Right lobe of liver (tissue), 6 donors: ENCODE data around the gene C2orf80. TPM values are rescaled to one million over a fixed set of nuclear protein-coding genes. Genes with fewer than 3 reads are reported as not detected.

Experiments
- ATAC-seq, 4 donors: fragments of 200-7000 bp; cut with Tn5 transposase; one replicate each; pipeline ENCODE4 v1.9.1; 2020; ENCODE audit warnings: mild to moderate bottlenecking in 4 of 4, moderate library complexity in 4 of 4
- DNase-seq, 3 donors: peaks; one replicate each; pipeline ENCODE4 v3.0.0-alpha.2; 2020
- H3K27ac ChIP-seq, 3 donors: fragments of 200-600 bp; one replicate each; pipeline ENCODE4 v1.8.0; 2022
- H3K27me3 ChIP-seq, 2 donors: fragments of 200-600 bp; one replicate each; pipeline ENCODE4 v1.8.0; 2022
- H3K36me3 ChIP-seq, 4 donors: fragments of 200-600 bp; sonication (generic) in 1 of 4; one replicate each; pipeline versions ENCODE4 v1.5.1 to v1.8.0; 2017 to 2022; ENCODE audit warnings: control low read depth in 1 of 4
- H3K4me1 ChIP-seq, 4 donors: fragments of 200-600 bp; sonication (generic) in 1 of 4; one replicate each; pipeline versions ENCODE4 v1.5.1 to v1.8.0; 2017 to 2022; ENCODE audit warnings: control low read depth in 1 of 4
- H3K4me3 ChIP-seq, 3 donors: fragments of 200-600 bp; one replicate each; pipeline ENCODE4 v1.8.0; 2022
- H3K9me3 ChIP-seq, 4 donors: fragments of 200-600 bp; sonication (generic) in 1 of 4; one replicate each; pipeline versions ENCODE4 v1.5.1 to v1.8.0; 2017 to 2022; ENCODE audit warnings: control low read depth in 1 of 4
- POLR2A ChIP-seq: fragments of 450-650 bp; IDR thresholded peaks from one replicate; pipeline ENCODE4 v1.6.1; 2017; ENCODE audit warnings: antibody characterized with exemption, mild to moderate bottlenecking
- WGBS: methylation state at CpG from one replicate; pipeline ENCODE4 v1.1.6; 2018; ENCODE audit warnings: low coverage, low lambda C conversion rate; ENCODE audit not compliant: insufficient coverage; ENCODE audit errors: missing lambda C conversion rate; 5-methylcytosine and 5-hydroxymethylcytosine counted together
- intact Hi-C, 2 donors: fragments of 100-400 bp; cut with DNase I; formaldehyde crosslinking; loops; one replicate each; pipeline versions ENCODE4 v1.11.2 to v1.14.1; 2022
- long read RNA-seq: library from polyadenylated mRNA; unstranded; transcript quantifications from one replicate; pipeline ENCODE4 v2.0.0, GENCODE V29; 2019
- total RNA-seq, 6 experiments: library from RNA; depleted of rRNA in 2 of 6; stranded (reverse); fragments of >200 nt in 2 of 6; fragmentation: NEBNext Ultra II Directional in 3 of 6; extraction: Animal tissue kit (Norgen Biotek cat#: 25700) in 3 of 6; gene quantifications; one replicate each; pipeline versions ENCODE4 v1.1.0 to v1.2.4, GENCODE V29; 2016 to 2023
- TF ChIP-seq, protein P1 (sequence below), 4 donors: fragments of 200-600 bp in 3 of 4; fragments of 450-650 bp in 1 of 4; IDR thresholded peaks; one replicate each; pipeline versions ENCODE4 v1.5.1 to v1.8.0; 2016 to 2022; ENCODE audit warnings: antibody characterized with exemption in 4 of 4, mild to moderate bottlenecking in 2 of 4
- donor health status: DM: no; HTN: yes; CAD: no.
- donor health status: DM: no; HTN: no; CAD: no.
- donor health status: DM: no; HTN: no; CAD: no.
- donor health status: DM: no; HTN: yes; CAD: no.
- donor health status: DM: no; HTN: yes; CAD: no.

C2orf80 gene
- total RNA-seq, result not detected
- long read RNA-seq, result 0 reads

DNA sequence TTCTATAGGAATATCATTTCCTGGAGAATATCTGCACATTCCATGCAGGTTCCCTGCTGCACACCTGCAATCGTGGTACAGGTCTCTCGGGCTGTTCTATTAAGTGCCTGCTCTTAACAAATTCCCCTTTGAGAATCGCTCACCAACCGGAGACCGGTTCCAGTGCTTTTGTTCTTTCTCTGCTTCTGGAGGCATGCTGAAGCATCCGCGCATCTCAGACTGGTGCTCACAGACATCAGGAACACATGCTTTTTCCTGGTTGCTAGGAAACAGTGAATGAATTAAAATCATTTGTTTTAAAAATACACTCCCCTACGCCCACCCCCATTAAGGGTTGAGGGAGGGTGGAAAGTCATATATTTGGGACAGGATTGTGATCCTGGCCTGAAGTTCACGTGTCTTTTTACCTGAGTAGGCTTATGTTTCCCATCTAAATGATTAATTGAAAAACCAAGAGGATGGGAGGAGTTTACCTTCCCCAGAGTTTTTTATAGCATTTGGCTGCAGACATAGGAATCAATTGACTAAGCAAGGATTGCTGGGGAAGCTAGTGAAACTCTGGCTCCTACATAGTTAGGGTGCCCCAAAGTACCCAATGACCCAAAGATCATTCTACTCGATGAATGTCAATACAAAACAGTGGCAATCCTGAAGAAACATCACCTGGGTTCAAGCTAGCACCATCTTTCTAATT, at the start of gene C2orf80:
Gene C2orf80, minus strand, starts transcription at position 221 of the 694 bp plus-strand sequence. CDS start 3,044 bp downstream, outside the sequence.
- Histone ChIP-seq H3K4me1 (no peaks in the 10 kb centered on the region), H3K27me3 (no peaks in the 10 kb centered on the region), H3K27ac (no peak within 1 kb of the TSS), H3K4me3 (no peak within 1 kb of the TSS), H3K36me3 (no peaks in the 10 kb centered on the region), H3K9me3 (no peaks in the 10 kb centered on the region)
- no peak for ATAC-seq
- no peak for TF ChIP-seq POLR2A
- TF ChIP-seq, protein P1, sequence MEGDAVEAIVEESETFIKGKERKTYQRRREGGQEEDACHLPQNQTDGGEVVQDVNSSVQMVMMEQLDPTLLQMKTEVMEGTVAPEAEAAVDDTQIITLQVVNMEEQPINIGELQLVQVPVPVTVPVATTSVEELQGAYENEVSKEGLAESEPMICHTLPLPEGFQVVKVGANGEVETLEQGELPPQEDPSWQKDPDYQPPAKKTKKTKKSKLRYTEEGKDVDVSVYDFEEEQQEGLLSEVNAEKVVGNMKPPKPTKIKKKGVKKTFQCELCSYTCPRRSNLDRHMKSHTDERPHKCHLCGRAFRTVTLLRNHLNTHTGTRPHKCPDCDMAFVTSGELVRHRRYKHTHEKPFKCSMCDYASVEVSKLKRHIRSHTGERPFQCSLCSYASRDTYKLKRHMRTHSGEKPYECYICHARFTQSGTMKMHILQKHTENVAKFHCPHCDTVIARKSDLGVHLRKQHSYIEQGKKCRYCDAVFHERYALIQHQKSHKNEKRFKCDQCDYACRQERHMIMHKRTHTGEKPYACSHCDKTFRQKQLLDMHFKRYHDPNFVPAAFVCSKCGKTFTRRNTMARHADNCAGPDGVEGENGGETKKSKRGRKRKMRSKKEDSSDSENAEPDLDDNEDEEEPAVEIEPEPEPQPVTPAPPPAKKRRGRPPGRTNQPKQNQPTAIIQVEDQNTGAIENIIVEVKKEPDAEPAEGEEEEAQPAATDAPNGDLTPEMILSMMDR (IDR thresholded peaks at IDR 0.05), result no peak
- DNase-seq, result no peak
- 83% methylated on average over 9 of the region's 10 CpGs for WGBS
- intact Hi-C loops, result no loop called here

- intact Hi-C loops, result no loop called here
- DNase-seq (no peak), ATAC-seq (no peak)
- Histone ChIP-seq H3K27ac (no peak overlapping the region), H3K36me3 (peaks cover 0 to 54% (median 20%) of the 10 kb centered on the region in 4 donors), H3K4me3 (no peak overlapping the region), H3K27me3 (no peaks in the 10 kb centered on the region), H3K4me1 (peaks cover 0 to 19% (median 0%) of the 10 kb centered on the region in 4 donors), H3K9me3 (no peaks in the 10 kb centered on the region)
- WGBS, result 46% methylated on average over 2 of the region's 2 CpGs
- TF ChIP-seq, protein P1 (IDR thresholded peaks at IDR 0.05), result no peak
- no peak for TF ChIP-seq POLR2A
Observed at GRCh38 chr2:208235860-208236259, 46.0 kb upstream of the C2orf80 start.

GRCh38 chr2:208234786-208235185, 45.0 kb upstream of the C2orf80 start:
- no CpG with 5 or more reads among the region's 1 CpG for WGBS
- DNase-seq, result no peak
- Histone ChIP-seq H3K4me3 (no peak overlapping the region), H3K27ac (no peak overlapping the region), H3K9me3 (no peaks in the 10 kb centered on the region), H3K36me3 (peaks cover 0 to 44% (median 14%) of the 10 kb centered on the region in 4 donors), H3K4me1 (peaks cover 0 to 23% (median 0%) of the 10 kb centered on the region in 4 donors), H3K27me3 (no peaks in the 10 kb centered on the region)
- TF ChIP-seq, protein P1 (IDR thresholded peaks at IDR 0.05), result no peak
- no peak for TF ChIP-seq POLR2A
- intact Hi-C loops, result no loop called here
- peak; percentile 63 to 79 (median 74) for ATAC-seq

- H3K27ac ChIP-seq, result no peak overlapping the region
- intact Hi-C loops, result no loop called here
- no peak for TF ChIP-seq POLR2A
- TF ChIP-seq, protein P1 (IDR thresholded peaks at IDR 0.05), result no peak
Observed at GRCh38 chr2:208228476-208228875, 38.6 kb upstream of the C2orf80 start.

More at GRCh38 chr2:208228476-208228875, 38.6 kb upstream of the C2orf80 start:
- ATAC-seq (no peak), DNase-seq (no peak)
- 64% methylated on average over 1 of the region's 1 CpG for WGBS
- Histone ChIP-seq H3K36me3 (no peaks in the 10 kb centered on the region), H3K27me3 (no peaks in the 10 kb centered on the region), H3K9me3 (no peaks in the 10 kb centered on the region), H3K4me1 (peaks cover 0 to 4% (median 0%) of the 10 kb centered on the region in 4 donors), H3K4me3 (no peak overlapping the region)
